PFSK-1 (cell line): ENCODE data around the gene NEDD4L.

Experiments
- POLR2AphosphoS5 ChIP-seq: IDR thresholded peaks from 2 replicates; pipeline ENCODE4 v1.6.1; 2012; ENCODE audit warnings: low read depth, mild to moderate bottlenecking, control low read depth, low read length, moderate library complexity
- REST ChIP-seq, 2 experiments: IDR thresholded peaks; 2 replicates each; pipeline versions ENCODE4 v1.6.1 to v1.8.0; 2011 to 2012; ENCODE audit warnings: low read depth in 2 of 2, low read length in 2 of 2, control low read depth in 1 of 2, inconsistent platforms in 1 of 2, mild to moderate bottlenecking in 1 of 2, moderate library complexity in 1 of 2; ENCODE audit not compliant: insufficient read depth in 1 of 2

GRCh38 chr18:58211510-58211909, 167.5 kb downstream of the NEDD4L start:
- TF ChIP-seq POLR2AphosphoS5 (no peak), REST (IDR thresholded peaks at IDR 0.05; ENCODE audit: insufficient read depth in 1 of 2, low read depth in 2 of 2, low read length in 2 of 2) (no peak)
